ENCODE data around the gene PDZRN3. TPM values are rescaled to one million over a fixed set of nuclear protein-coding genes. Genes with fewer than 3 reads are reported as not detected.
A peak's percentile ranks its signal among the peaks of the same experiment; 100 is the strongest.

The PDZRN3 gene
- total and polyA plus RNA-seq, 2 experiments from 2014 or later, result 22.3 to 35.6 TPM

- peaks cover 89% of the 10 kb centered on the region for H3K79me2 ChIP-seq (ENCODE audit: insufficient read depth)
- no peaks in the 10 kb centered on the region for H3K36me3 ChIP-seq (ENCODE audit: low read depth)
- H2AFZ ChIP-seq, result no peak overlapping the region
- no peak overlapping the region for H3K4me2 ChIP-seq (ENCODE audit: unreplicated experiment)
- no peak overlapping the region for H3K4me3 ChIP-seq
- no peaks in the 10 kb centered on the region for H3K27me3 ChIP-seq (replicated peaks; ENCODE audit: insufficient read depth)
- H3F3A ChIP-seq (ENCODE audit: insufficient read depth), result 0 out of 2 replicates have a peak, but pooled peaks cover 8% of the 10 kb centered on the region
- no peak overlapping the region for H3K9ac ChIP-seq
- no peaks in the 10 kb centered on the region for H4K20me1 ChIP-seq (ENCODE audit: insufficient read depth)
- no peak for DNase-seq
- WGBS, 2 experiments (ENCODE audit: low coverage in 1 of 2, low lambda C conversion rate in 2 of 2, missing lambda C conversion rate in 2 of 2), result 74 to 80% methylated on average over 21 of the region's 21 CpGs
- no peak overlapping the region for H3K27ac ChIP-seq
- in situ Hi-C loops (cut with MboI), result loop anchor here (10.0 kb wide), 1 partner anchor 253 kb away; no protein-coding TSS in a partner anchor
- H3K9me2 ChIP-seq (ENCODE audit: insufficient read depth), result no peaks in the 10 kb centered on the region
- H3K9me3 ChIP-seq (ENCODE audit: low read depth), result no peaks in the 10 kb centered on the region
- TF ChIP-seq EZH2phosphoT487 (IDR thresholded peaks at IDR 0.05; ENCODE audit: insufficient read depth, low read depth) (no peak), EZH2 (IDR thresholded peaks at IDR 0.05; ENCODE audit: insufficient read depth, poor library complexity, severe bottlenecking) (no peak)
- peaks cover 20% of the 10 kb centered on the region for H3K4me1 ChIP-seq (ENCODE audit: insufficient read depth)
Observed at GRCh38 chr3:73511571-73512525, 112.9 kb downstream of the PDZRN3 start.

- peaks cover 89% of the 10 kb centered on the region for H3K79me2 ChIP-seq (ENCODE audit: insufficient read depth)
- DNase-seq, result no peak
- TF ChIP-seq EZH2 (IDR thresholded peaks at IDR 0.05; ENCODE audit: insufficient read depth, poor library complexity, severe bottlenecking), result no peak
- no peak for TF ChIP-seq EZH2phosphoT487 (IDR thresholded peaks at IDR 0.05; ENCODE audit: insufficient read depth, low read depth)
- H3F3A ChIP-seq (ENCODE audit: insufficient read depth), result 0 out of 2 replicates have a peak, but pooled peaks cover 8% of the 10 kb centered on the region
- H3K27me3 ChIP-seq (replicated peaks; ENCODE audit: insufficient read depth), result no peaks in the 10 kb centered on the region
- no peak overlapping the region for H3K9ac ChIP-seq
- no peak overlapping the region for H3K27ac ChIP-seq
- H3K36me3 ChIP-seq (ENCODE audit: low read depth), result no peaks in the 10 kb centered on the region
- no peak overlapping the region for H3K4me2 ChIP-seq (ENCODE audit: unreplicated experiment)
- H3K4me3 ChIP-seq, result no peak overlapping the region
- no peaks in the 10 kb centered on the region for H3K9me2 ChIP-seq (ENCODE audit: insufficient read depth)
- 86% methylated on average over 3 of the region's 3 CpGs for WGBS, 2 experiments (ENCODE audit: low coverage in 1 of 2, low lambda C conversion rate in 2 of 2, missing lambda C conversion rate in 2 of 2)
- no peak overlapping the region for H2AFZ ChIP-seq
- in situ Hi-C loops (cut with MboI), result loop anchor here (10.0 kb wide), 1 partner anchor 254 kb away; no protein-coding TSS in a partner anchor
- peaks cover 20% of the 10 kb centered on the region for H3K4me1 ChIP-seq (ENCODE audit: insufficient read depth)
- H4K20me1 ChIP-seq (ENCODE audit: insufficient read depth), result no peaks in the 10 kb centered on the region
- no peaks in the 10 kb centered on the region for H3K9me3 ChIP-seq (ENCODE audit: low read depth)
Observed at GRCh38 chr3:73510784-73511183, 114.0 kb downstream of the PDZRN3 start.

GRCh38 chr3:73510334-73510733 lies 114.4 kb downstream of the PDZRN3 start:
- TF ChIP-seq EZH2 (IDR thresholded peaks at IDR 0.05; ENCODE audit: insufficient read depth, poor library complexity, severe bottlenecking), result no peak
- TF ChIP-seq EZH2phosphoT487 (IDR thresholded peaks at IDR 0.05; ENCODE audit: insufficient read depth, low read depth), result no peak
- Histone ChIP-seq H3K4me3 (no peak overlapping the region), H2AFZ (no peak overlapping the region), H3K4me2 (ENCODE audit: unreplicated experiment) (no peak overlapping the region), H4K20me1 (ENCODE audit: insufficient read depth) (no peaks in the 10 kb centered on the region), H3K27me3 (replicated peaks; ENCODE audit: insufficient read depth) (no peaks in the 10 kb centered on the region), H3F3A (ENCODE audit: insufficient read depth) (0 out of 2 replicates have a peak, but pooled peaks cover 8% of the 10 kb centered on the region), H3K9me2 (ENCODE audit: insufficient read depth) (no peaks in the 10 kb centered on the region), H3K9ac (no peak overlapping the region), H3K9me3 (ENCODE audit: low read depth) (no peaks in the 10 kb centered on the region), H3K36me3 (ENCODE audit: low read depth) (no peaks in the 10 kb centered on the region), H3K27ac (no peak overlapping the region), H3K79me2 (ENCODE audit: insufficient read depth) (peaks cover 89% of the 10 kb centered on the region), H3K4me1 (ENCODE audit: insufficient read depth) (peaks cover 20% of the 10 kb centered on the region)
- 84 to 85% methylated on average over 4 of the region's 4 CpGs for WGBS, 2 experiments (ENCODE audit: low coverage in 1 of 2, low lambda C conversion rate in 2 of 2, missing lambda C conversion rate in 2 of 2)
- in situ Hi-C loops (cut with MboI), result loop anchor here (10.0 kb wide), 1 partner anchor 254 kb away; no protein-coding TSS in a partner anchor
- peak; percentile 12 for DNase-seq

- Histone ChIP-seq H3K27me3 (replicated peaks; ENCODE audit: insufficient read depth) (no peaks in the 10 kb centered on the region), H3K9ac (no peak overlapping the region), H2AFZ (peak overlapping the region; percentile 40; the same call in 1 of the 2 replicates), H3K4me2 (ENCODE audit: unreplicated experiment) (peak overlapping the region; percentile 29), H3K9me2 (ENCODE audit: insufficient read depth) (no peaks in the 10 kb centered on the region), H4K20me1 (ENCODE audit: insufficient read depth) (no peaks in the 10 kb centered on the region), H3K79me2 (ENCODE audit: insufficient read depth) (peaks cover 90% of the 10 kb centered on the region), H3K4me3 (no peak overlapping the region), H3K36me3 (ENCODE audit: low read depth) (no peaks in the 10 kb centered on the region), H3F3A (ENCODE audit: insufficient read depth) (0 out of 2 replicates have a peak, but pooled peaks cover 8% of the 10 kb centered on the region), H3K9me3 (ENCODE audit: low read depth) (no peaks in the 10 kb centered on the region), H3K4me1 (ENCODE audit: insufficient read depth) (peaks cover 20% of the 10 kb centered on the region), H3K27ac (no peak overlapping the region)
- in situ Hi-C loops (cut with MboI), result loop anchor here (10.0 kb wide), 2 partner anchors 255 to 335 kb away; no protein-coding TSS in a partner anchor
- TF ChIP-seq EZH2phosphoT487 (IDR thresholded peaks at IDR 0.05; ENCODE audit: insufficient read depth, low read depth) (no peak), EZH2 (IDR thresholded peaks at IDR 0.05; ENCODE audit: insufficient read depth, poor library complexity, severe bottlenecking) (no peak)
- 36 to 49% methylated on average over 7 of the region's 7 CpGs for WGBS, 2 experiments (ENCODE audit: low coverage in 1 of 2, low lambda C conversion rate in 2 of 2, missing lambda C conversion rate in 2 of 2)
- DNase-seq, result peak; percentile 25
Observed at GRCh38 chr3:73509816-73510215, 114.9 kb downstream of the PDZRN3 start.
